Measurements from ENCODE around the gene PLOD1.
"Not testable (repeated sequence)": the region's sequence is repeated elsewhere in the genome, so short reads cannot be mapped to it uniquely, and the experiment has no call there.

Gene PLOD1

DNA sequence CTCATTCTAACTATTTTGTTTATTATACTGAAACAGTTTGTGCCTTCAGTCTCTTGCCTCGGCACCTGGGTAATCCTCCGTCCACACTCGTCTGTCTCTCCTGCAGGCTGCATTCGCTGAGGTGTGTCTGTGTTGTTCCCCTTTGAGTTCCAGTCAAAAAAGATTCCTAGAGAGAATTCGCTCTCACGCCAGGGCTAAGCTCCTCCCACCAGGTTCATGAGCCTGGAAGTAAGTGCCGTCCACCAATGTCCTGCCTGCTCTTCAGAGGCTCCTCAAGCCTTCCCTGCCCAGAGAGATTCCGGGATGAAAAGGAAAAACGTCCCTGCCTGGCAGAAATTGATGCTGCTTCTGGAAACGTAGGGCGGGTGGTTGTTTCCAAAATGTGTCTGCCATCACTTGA, 21.2 kb upstream of the PLOD1 start:
- no peak for DNase-seq

- no peak for DNase-seq
Measured at GRCh38 chr1:11914024-11914423, 20.5 kb upstream of the PLOD1 start.

GRCh38 chr1:11918799-11919519, 15.6 kb upstream of the PLOD1 start:
- DNase-seq, result no peak

GRCh38 chr1:11919621-11920020, 14.9 kb upstream of the PLOD1 start:
- no peak for DNase-seq

DNA sequence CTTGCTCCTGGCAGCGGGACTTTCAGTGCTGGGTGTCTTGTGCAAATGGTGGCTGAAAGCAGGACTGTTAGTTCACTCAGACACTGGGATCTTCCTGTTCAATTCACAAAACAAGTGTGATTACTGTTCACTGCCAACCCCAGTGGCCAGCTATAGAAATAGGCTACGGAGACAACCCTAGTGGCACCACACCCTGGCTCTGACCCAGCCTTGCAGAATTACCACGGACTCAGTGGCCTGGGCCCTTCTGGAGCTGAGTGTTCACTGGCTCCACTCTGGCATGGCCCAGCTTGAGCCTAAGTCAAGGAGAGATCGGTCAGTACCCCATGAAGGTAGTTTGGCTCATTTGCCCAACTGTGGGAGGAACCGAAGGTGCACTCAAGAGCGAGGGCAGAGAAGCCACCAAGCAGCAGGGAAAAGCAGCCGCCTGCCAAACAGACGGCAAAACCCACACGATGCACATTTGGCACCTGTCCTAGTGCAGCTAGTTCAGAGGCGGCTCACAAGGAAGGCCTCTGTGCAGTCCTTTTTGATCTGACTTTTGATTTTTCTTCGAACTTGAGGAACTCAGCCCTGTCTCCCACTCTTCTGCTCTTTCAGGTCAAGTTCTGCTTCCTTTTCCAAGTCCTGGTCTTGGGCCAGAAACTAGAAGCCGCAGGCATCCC, 14.1 kb upstream of the PLOD1 start:
- no peak for DNase-seq

- DNase-seq, result no peak
Measured at GRCh38 chr1:11921022-11921421, 13.5 kb upstream of the PLOD1 start.

- DNase-seq, result no peak
Measured at GRCh38 chr1:11923069-11923826, 11.3 kb upstream of the PLOD1 start.

- no peak for DNase-seq
Measured at GRCh38 chr1:11923827-11924113, 10.7 kb upstream of the PLOD1 start.

DNA sequence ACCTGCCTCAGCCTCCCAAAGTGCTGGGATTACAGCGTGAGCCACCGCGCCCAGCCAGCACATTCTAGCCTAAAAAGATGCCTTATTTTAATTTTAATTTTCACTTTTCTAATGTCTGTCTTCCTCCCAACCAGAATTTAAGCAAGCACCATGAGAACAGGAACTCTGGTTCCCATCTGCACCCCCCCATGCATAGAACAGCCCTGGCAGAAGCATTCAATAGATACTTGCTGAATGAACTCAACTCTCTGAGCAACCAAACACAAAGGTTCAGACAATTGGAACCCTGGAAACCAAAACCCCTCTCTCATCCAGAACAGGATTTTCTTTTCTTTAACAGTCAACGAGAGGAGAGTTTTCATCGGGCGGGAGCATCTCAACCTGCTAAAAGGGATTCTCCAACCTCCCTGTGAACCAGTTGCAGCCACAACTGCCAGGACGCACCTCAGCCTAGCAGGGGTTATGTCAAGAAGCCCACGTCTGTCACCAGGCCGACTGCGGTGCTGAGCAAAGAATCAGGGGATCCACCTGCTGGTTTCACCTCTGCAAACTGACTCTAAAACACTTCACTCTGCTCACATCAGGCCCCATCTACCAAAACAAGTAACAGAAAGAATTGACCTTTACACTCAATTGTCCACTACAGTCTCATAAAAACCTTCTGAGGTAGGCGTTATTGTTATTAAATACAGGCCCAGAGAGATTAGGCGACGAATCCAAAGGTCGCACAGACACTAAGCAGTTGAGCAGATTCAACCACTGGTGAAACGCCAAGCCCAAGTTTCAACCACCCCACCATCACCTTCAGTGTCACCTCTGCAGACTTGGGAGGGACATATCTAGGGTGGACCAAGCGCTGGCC, 10.0 kb upstream of the PLOD1 start:
- no peak for DNase-seq

DNA sequence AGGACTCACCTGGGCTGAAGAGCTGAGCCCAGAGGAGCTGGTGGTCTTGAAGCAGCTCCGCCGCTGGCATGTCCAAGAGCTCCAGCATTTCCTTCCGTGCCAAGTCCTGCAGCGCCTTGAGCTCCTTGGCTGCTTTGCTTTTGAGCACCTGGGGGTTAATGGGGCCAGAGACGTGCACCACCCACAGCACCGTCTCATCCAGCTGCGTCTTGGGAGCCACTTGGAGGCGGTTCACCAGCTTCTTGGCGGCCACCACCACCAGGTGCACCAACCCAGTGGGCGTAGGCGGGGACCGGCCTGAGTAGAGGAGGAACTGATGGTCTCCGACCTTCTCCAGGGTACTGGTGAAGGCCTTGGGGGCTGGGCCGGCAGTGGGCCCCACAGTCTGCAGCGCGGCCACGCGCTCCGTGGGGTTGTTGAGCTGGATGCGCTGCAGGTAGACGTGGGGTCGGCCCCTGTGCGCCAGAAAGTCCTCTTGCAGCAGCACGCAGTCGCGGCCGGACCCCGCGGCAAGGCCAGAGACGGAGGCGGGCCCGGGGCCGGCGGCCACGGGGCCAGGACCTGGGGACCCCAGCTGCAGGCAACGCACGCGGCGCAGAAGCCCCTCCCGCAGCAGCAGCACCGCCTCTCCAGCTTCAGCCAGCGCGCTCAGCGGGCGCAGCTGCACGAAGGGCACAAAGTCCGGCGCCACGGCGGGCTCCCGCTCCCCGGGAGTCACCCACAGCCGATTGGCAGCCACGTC, 9.2 kb upstream of the PLOD1 start:
- not testable (repeated sequence) for DNase-seq

GRCh38 chr1:11925938-11926292, 8.6 kb upstream of the PLOD1 start:
- DNase-seq, result no peak

DNA sequence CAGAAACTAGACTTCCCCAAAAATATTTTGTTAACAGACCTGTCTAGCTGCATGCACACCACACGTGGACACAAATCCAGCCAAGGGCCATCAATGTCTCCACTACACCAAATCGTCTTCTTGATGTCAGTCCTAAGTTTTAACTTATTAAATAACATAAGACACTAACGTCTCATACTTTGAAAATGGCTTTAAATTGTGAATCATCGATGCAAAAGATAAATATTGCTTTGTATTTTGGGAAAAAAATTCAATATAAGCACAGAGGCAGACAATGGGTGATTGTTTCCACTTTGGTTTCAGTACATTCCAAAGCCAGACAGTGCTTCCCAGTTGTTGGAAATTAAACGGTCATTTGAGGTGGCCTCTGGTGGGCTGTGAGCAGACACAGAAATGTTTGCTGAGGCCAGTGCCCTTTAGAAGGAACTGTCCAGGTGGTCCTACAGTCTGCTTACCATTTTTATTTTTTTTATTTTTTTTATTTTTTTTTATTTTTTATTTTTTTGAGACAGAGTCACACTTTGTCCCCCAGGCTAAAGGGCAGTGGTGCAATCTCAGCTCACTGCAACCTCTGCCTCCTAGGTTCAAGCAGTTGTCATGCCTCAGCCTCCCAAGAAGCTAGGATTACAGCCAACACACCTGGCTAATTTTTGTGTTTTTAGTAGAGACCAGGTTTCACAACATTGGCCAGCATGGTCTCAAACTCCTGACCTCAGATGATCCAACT, 6.5 kb upstream of the PLOD1 start:
- DNase-seq, result no peak

DNA sequence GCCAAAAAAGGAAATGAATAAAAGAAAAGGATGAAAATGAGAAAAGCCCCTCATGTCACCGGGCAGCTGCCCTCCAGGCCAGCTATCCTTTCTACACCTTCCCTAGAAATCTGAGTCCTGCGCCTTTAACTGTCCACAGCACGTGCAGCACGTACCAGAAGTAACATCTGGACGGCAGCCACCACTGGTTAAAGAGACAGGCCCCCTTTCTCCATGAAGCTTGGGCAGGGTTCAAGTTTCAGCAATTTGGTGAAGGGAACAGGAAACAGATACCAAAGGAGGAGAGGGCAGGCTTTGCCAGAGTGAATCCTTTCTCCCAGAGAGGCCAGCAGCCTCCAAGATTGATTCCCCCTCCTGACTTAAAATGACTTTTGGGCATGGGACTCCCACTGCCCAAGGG, 4.7 kb upstream of the PLOD1 start:
- no peak for DNase-seq

GRCh38 chr1:11930571-11931445, 3.7 kb upstream of the PLOD1 start:
- DNase-seq, result no peak

DNA sequence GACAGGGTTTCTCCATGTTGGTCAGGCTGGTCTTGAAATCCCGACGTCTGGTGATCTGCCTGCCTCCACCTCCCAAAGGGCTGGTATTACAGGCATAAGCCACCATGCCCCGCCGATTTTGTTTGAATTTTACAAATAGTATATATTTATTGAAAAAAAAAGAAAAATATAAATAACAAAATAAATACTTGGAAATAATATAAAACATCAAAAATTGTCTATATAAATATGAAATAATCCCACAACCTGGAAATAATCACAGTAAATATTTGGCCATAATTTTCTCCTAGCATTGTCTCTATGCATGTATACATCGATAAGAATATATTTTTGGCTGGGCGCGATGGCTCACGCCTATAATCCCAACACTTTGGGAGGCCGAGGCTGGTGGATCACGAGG, 2.7 kb upstream of the PLOD1 start:
- no peak for DNase-seq

- no peak for DNase-seq
Measured at GRCh38 chr1:11935057-11935412, 518 bp downstream of the PLOD1 start.

DNA sequence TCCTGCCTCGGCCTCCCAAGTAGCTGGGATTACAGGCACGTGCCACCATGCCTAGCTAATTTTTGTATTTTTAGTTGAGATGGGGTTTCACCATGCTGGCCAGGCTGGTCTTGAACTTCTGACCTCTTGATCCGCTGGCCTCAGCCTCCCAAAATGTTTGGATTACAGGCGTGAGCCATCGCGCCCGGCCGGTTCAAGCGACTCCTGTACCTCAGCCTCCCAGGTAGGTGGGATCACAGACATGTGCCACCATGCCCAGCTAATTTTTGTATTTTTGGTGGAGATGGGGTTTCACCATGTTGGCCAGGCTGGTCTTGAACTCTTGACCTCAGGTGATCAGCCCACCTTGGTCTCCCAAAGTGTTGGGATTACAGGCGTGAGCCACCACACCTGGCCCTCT, 1.2 kb downstream of the PLOD1 start:
- not testable (repeated sequence) for DNase-seq

DNA sequence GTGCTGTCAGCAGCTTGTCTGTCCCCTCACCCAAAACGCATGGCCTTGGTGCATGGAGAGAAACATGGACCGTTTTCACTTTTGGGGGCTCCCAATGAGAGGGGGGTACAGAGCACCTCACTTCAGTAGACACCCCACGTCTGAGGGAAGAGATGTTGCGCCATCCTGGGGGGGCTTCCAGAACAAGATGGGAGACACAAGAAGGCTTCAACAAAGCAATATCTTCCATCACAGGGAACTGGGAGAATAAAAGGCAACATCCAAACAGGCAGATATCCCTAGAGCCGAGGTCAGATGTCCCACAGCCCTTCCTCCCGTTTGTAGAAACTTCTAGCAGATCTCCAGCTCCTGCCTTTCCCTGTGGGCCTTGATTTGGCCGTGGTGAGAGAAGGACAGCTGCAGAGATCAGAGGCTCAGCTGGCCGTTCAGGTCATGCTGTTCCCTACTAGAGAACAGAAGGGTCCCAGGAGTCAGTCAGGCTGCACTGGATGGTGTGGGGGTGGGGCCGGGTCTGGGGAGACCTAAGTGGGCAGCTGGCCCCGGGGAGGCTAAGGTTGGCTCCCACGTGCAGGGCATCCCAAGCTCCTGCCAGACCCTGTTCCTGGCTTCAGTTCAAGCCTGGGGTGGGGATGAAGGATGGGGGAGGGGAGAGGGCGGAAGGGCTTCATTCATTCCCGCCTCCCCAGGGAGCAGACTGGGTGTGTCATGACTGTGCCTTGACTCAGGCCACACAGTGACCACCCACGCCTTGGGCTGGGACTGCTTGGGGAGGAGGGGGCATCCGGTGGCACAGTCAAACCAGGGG, 4.4 kb downstream of the PLOD1 start:
- no peak for DNase-seq

- DNase-seq, result not testable (repeated sequence)
Measured at GRCh38 chr1:11939794-11940193, 5.3 kb downstream of the PLOD1 start.

DNA sequence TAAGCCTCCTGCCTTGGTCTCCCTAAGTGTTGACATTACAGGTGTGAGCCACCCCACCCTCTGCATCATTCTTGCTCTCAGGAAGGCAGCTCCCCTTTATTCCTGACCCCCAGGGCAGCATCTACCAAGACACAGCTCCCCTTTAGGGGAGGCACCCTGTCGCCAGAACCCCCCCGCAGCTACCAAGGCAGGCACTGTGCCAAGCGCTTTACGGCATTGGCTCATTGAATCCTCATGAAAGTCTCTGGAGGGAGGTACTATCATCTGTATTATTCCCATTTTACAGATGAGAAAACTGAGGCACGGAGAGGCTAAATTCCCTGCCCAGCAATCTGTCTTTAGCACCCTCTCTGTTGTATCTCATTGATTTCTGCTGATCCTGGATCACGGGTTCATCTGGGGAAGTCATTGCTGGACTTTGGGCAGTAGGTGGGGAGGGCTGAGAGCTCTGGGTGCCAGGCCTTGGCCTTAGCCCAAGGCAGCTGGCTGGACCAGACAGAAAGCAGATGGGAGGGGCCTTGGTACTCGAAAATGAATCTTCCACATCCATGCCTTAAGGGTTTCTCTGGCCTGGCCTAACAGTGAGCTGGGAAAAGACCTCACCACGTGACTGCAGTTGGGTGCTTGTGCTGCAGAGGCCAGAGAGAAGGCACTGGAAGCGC, 5.9 kb downstream of the PLOD1 start:
- no peak for DNase-seq
